HG02588 (cell line): Measurements from ENCODE around the gene CIB1.
"Not testable (repeated sequence)": the region's sequence is repeated elsewhere in the genome, so short reads cannot be mapped to it uniquely, and the experiment has no call there.

Experiments used
- ATAC-seq: cut with Tn5 transposase; IDR thresholded peaks from one replicate; pipeline ENCODE4 v1.9.1; 2021; ENCODE audit warnings: mild to moderate bottlenecking, moderate library complexity; ENCODE audit not compliant: unreplicated experiment

The CIB1 gene

GRCh38 chr15:90233387-90234095 is at the start of gene CIB1:
CIB1 (minus strand) TSS chr15:90233941; CDS start chr15:90233885, 56 bp downstream.
- ATAC-seq, result peak; percentile 86

GRCh38 chr15:90281637-90282036 is 47.9 kb upstream of the CIB1 start:
- not testable (repeated sequence) for ATAC-seq

GRCh38 chr15:90280743-90281142 is 47.0 kb upstream of the CIB1 start:
- not testable (repeated sequence) for ATAC-seq

- ATAC-seq, result not testable (repeated sequence)
Measured at GRCh38 chr15:90278467-90278866, 44.7 kb upstream of the CIB1 start.

- no peak for ATAC-seq
Measured at GRCh38 chr15:90271459-90272166, 37.9 kb upstream of the CIB1 start.

- no peak for ATAC-seq
Measured at GRCh38 chr15:90270502-90271150, 36.9 kb upstream of the CIB1 start.

- ATAC-seq, result no peak
Measured at GRCh38 chr15:90268415-90268814, 34.7 kb upstream of the CIB1 start.

GRCh38 chr15:90266485-90266884 is 32.7 kb upstream of the CIB1 start:
- ATAC-seq, result no peak

GRCh38 chr15:90266061-90266431 is 32.3 kb upstream of the CIB1 start:
- ATAC-seq, result peak; percentile 9

- peak; percentile 88 for ATAC-seq
Measured at GRCh38 chr15:90265271-90266060, 31.7 kb upstream of the CIB1 start, which contains the start of gene NGRN. NGRN (plus strand) TSS chr15:90265672; CDS start chr15:90265713, 41 bp downstream.

- no peak for ATAC-seq
Measured at GRCh38 chr15:90264671-90265070, 30.9 kb upstream of the CIB1 start.

- ATAC-seq, result no peak
Measured at GRCh38 chr15:90262426-90262825, 28.7 kb upstream of the CIB1 start.

- no peak for ATAC-seq
Measured at GRCh38 chr15:90261811-90262210, 28.1 kb upstream of the CIB1 start.

- ATAC-seq, result not testable (repeated sequence)
Measured at GRCh38 chr15:90260731-90261130, 27.0 kb upstream of the CIB1 start.

- peak; percentile 55 for ATAC-seq
Measured at GRCh38 chr15:90259524-90259923, 25.8 kb upstream of the CIB1 start.

- no peak for ATAC-seq
Measured at GRCh38 chr15:90257776-90258175, 24.0 kb upstream of the CIB1 start.

GRCh38 chr15:90249203-90249863 is 15.6 kb upstream of the CIB1 start, which contains the start of gene TTLL13:
TTLL13 (plus strand) TSS chr15:90249556; CDS start chr15:90250631, 1,075 bp downstream.
- ATAC-seq, result peak; percentile 70

GRCh38 chr15:90248789-90249202 is 15.1 kb upstream of the CIB1 start:
- no peak for ATAC-seq

GRCh38 chr15:90243943-90244639 is 10.3 kb upstream of the CIB1 start:
- ATAC-seq, result no peak
